ENCODE measurements around the gene CENPQ. TPM values are rescaled to one million over a fixed set of nuclear protein-coding genes. Genes with fewer than 3 reads are reported as not detected.
A peak's percentile ranks its signal among the peaks of the same experiment; 100 is the strongest.

CENPQ gene
- total and polyA plus RNA-seq, 4 donors = 0.70 to 3.5 (median 1.4) TPM

DNA sequence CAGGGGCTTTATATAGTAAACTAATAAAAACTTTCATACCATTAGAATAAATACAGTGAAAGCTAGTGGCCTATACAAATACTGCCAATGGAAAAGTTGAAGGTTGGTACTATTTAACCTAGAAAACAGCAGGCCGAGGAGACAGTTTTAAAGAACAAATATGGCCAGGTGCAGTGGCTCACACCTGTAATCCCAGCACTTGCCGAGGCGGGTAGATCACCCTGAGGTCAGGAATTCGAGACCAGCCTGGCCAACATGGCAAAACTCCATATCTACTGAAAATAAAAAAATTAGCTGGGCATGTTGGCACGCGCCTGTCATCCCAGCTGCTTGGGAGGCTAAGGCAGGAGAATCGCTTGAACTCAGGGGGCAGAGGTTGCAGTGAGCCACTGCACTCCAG, 61.4 kb downstream of the CENPQ start:
- Histone ChIP-seq H3K4me1 (ENCODE audit: control insufficient read depth in 4 of 4, insufficient read depth in 4 of 4, low read length in 3 of 4) (peaks cover 12 to 56% (median 50%) of the 10 kb centered on the region in 4 donors), H3K27ac (ENCODE audit: low read depth in 1 of 2, low read length in 2 of 2) (peak overlapping the region in 1 of 2 donors; percentile 43), H3K27me3 (ENCODE audit: control insufficient read depth in 4 of 4, insufficient read depth in 4 of 4, low read length in 3 of 4) (no peaks in the 10 kb centered on the region), H3K36me3 (ENCODE audit: control insufficient read depth in 4 of 4, insufficient read depth in 3 of 4, low read depth in 1 of 4, low read length in 3 of 4) (no peaks in the 10 kb centered on the region), H3K9me3 (ENCODE audit: control insufficient read depth in 4 of 4, low read length in 3 of 4) (no peaks in the 10 kb centered on the region), H3K4me3 (ENCODE audit: low read depth in 1 of 3, low read length in 3 of 3) (no peak overlapping the region), H3K9ac (ENCODE audit: low read depth in 1 of 2, low read length in 2 of 2) (peak overlapping the region in 1 of 2 donors; percentile 43)
- TF ChIP-seq YY1 (IDR thresholded peaks at IDR 0.05) (no peak), RXRA (IDR thresholded peaks at IDR 0.05) (peak in 1 of 2 donors; percentile 31), RAD21 (IDR thresholded peaks at IDR 0.05) (no peak)
- TF ChIP-seq, protein P1, sequence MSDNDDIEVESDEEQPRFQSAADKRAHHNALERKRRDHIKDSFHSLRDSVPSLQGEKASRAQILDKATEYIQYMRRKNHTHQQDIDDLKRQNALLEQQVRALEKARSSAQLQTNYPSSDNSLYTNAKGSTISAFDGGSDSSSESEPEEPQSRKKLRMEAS (IDR thresholded peaks at IDR 0.05) = no peak
- no peak for DNase-seq (ENCODE audit: low spot score)
- WGBS = 36% methylated on average over 7 of the region's 7 CpGs

DNA sequence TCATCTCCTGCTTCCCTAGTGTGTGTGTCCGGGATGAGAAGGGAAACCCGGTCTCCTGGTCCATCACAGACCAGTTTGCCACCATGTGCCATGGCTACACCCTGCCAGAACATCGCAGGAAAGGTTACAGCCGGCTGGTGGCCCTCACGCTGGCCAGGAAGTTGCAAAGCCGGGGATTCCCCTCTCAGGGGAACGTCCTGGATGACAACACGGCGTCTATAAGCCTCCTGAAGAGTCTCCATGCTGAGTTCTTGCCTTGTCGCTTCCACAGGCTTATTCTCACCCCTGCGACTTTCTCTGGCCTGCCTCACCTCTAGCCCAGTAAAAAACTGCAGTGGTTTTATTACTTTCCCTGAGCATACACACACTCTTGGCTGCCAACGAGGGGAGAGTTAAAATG, 63.4 kb downstream of the CENPQ start:
- WGBS = 33% methylated on average over 12 of the region's 12 CpGs
- Histone ChIP-seq H3K36me3 (ENCODE audit: control insufficient read depth in 4 of 4, insufficient read depth in 3 of 4, low read depth in 1 of 4, low read length in 3 of 4) (no peaks in the 10 kb centered on the region), H3K4me1 (ENCODE audit: control insufficient read depth in 4 of 4, insufficient read depth in 4 of 4, low read length in 3 of 4) (peaks cover 12 to 53% (median 50%) of the 10 kb centered on the region in 4 donors), H3K27ac (ENCODE audit: low read depth in 1 of 2, low read length in 2 of 2) (peak overlapping the region; percentile 44 to 64), H3K9me3 (ENCODE audit: control insufficient read depth in 4 of 4, low read length in 3 of 4) (no peaks in the 10 kb centered on the region), H3K27me3 (ENCODE audit: control insufficient read depth in 4 of 4, insufficient read depth in 4 of 4, low read length in 3 of 4) (no peaks in the 10 kb centered on the region), H3K9ac (ENCODE audit: low read depth in 1 of 2, low read length in 2 of 2) (no peak overlapping the region), H3K4me3 (ENCODE audit: low read depth in 1 of 3, low read length in 3 of 3) (no peak overlapping the region)
- DNase-seq (ENCODE audit: low spot score) = no peak
- TF ChIP-seq, protein P2, sequence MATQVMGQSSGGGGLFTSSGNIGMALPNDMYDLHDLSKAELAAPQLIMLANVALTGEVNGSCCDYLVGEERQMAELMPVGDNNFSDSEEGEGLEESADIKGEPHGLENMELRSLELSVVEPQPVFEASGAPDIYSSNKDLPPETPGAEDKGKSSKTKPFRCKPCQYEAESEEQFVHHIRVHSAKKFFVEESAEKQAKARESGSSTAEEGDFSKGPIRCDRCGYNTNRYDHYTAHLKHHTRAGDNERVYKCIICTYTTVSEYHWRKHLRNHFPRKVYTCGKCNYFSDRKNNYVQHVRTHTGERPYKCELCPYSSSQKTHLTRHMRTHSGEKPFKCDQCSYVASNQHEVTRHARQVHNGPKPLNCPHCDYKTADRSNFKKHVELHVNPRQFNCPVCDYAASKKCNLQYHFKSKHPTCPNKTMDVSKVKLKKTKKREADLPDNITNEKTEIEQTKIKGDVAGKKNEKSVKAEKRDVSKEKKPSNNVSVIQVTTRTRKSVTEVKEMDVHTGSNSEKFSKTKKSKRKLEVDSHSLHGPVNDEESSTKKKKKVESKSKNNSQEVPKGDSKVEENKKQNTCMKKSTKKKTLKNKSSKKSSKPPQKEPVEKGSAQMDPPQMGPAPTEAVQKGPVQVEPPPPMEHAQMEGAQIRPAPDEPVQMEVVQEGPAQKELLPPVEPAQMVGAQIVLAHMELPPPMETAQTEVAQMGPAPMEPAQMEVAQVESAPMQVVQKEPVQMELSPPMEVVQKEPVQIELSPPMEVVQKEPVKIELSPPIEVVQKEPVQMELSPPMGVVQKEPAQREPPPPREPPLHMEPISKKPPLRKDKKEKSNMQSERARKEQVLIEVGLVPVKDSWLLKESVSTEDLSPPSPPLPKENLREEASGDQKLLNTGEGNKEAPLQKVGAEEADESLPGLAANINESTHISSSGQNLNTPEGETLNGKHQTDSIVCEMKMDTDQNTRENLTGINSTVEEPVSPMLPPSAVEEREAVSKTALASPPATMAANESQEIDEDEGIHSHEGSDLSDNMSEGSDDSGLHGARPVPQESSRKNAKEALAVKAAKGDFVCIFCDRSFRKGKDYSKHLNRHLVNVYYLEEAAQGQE (IDR thresholded peaks at IDR 0.05) = no peak
- TF ChIP-seq FOXA2 (IDR thresholded peaks at IDR 0.05) (no peak), JUND (IDR thresholded peaks at IDR 0.05) (no peak)

DNA sequence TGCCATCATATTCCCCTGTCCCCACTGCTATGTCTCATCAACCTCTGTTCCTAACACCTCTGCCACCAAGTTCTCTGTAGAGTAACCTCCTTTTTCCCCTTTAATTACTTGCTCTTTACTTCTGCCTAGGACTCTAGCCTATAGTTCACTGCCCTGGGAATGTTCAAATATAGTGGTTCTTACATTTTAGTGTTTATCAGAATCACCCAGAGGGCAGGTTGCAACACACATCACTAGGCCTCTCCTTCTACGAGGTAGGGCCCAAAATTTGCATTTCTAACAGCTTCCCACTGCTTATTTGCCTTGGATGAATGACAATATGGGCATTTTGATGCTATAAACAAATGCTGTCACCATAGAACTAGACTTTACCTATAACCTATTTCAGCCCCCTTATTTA, 64.2 kb downstream of the CENPQ start:
- TF ChIP-seq NR2F2 (IDR thresholded peaks at IDR 0.05) (no peak), FOXA1 (IDR thresholded peaks at IDR 0.05) (no peak), HNF4A (conservative IDR thresholded peaks at IDR 0.05) (peak; percentile 91 to 93), HNF4G (IDR thresholded peaks at IDR 0.05) (peak; percentile 72), RAD21 (IDR thresholded peaks at IDR 0.05) (peak; percentile 26 to 43), RXRA (IDR thresholded peaks at IDR 0.05) (peak; percentile 90 to 92), EGR1 (IDR thresholded peaks at IDR 0.05; ENCODE audit: low read depth in 2 of 2) (no peak), YY1 (IDR thresholded peaks at IDR 0.05) (peak; percentile 50), SP1 (IDR thresholded peaks at IDR 0.05) (peak; percentile 89), JUND (IDR thresholded peaks at IDR 0.05) (peak in 1 of 2 donors; percentile 68), TAF1 (conservative IDR thresholded peaks at IDR 0.05) (no peak)
- TF ChIP-seq, protein P3, sequence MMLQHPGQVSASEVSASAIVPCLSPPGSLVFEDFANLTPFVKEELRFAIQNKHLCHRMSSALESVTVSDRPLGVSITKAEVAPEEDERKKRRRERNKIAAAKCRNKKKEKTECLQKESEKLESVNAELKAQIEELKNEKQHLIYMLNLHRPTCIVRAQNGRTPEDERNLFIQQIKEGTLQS (IDR thresholded peaks at IDR 0.05) = no peak
- TF ChIP-seq, protein P1 (IDR thresholded peaks at IDR 0.05) = peak; percentile 43
- TF ChIP-seq, protein P4, sequence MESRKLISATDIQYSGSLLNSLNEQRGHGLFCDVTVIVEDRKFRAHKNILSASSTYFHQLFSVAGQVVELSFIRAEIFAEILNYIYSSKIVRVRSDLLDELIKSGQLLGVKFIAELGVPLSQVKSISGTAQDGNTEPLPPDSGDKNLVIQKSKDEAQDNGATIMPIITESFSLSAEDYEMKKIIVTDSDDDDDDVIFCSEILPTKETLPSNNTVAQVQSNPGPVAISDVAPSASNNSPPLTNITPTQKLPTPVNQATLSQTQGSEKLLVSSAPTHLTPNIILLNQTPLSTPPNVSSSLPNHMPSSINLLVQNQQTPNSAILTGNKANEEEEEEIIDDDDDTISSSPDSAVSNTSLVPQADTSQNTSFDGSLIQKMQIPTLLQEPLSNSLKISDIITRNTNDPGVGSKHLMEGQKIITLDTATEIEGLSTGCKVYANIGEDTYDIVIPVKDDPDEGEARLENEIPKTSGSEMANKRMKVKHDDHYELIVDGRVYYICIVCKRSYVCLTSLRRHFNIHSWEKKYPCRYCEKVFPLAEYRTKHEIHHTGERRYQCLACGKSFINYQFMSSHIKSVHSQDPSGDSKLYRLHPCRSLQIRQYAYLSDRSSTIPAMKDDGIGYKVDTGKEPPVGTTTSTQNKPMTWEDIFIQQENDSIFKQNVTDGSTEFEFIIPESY (IDR thresholded peaks at IDR 0.05) = peak; percentile 28
- Histone ChIP-seq H3K27me3 (ENCODE audit: control insufficient read depth in 4 of 4, insufficient read depth in 4 of 4, low read length in 3 of 4) (no peaks in the 10 kb centered on the region), H3K27ac (ENCODE audit: low read depth in 1 of 2, low read length in 2 of 2) (peak overlapping the region; percentile 44 to 64), H3K9ac (ENCODE audit: low read depth in 1 of 2, low read length in 2 of 2) (no peak overlapping the region), H3K4me3 (ENCODE audit: low read depth in 1 of 3, low read length in 3 of 3) (no peak overlapping the region), H3K4me1 (ENCODE audit: control insufficient read depth in 4 of 4, insufficient read depth in 4 of 4, low read length in 3 of 4) (peaks cover 10 to 49% (median 46%) of the 10 kb centered on the region in 4 donors), H3K36me3 (ENCODE audit: control insufficient read depth in 4 of 4, insufficient read depth in 3 of 4, low read depth in 1 of 4, low read length in 3 of 4) (no peaks in the 10 kb centered on the region), H3K9me3 (ENCODE audit: control insufficient read depth in 4 of 4, low read length in 3 of 4) (no peaks in the 10 kb centered on the region)
- no peak for DNase-seq (ENCODE audit: low spot score)
- 13% methylated on average over 1 of the region's 1 CpG for WGBS

Measured in liver (tissue), 9 donors.